HUES6 (cell line): Measurements from ENCODE around the gene MINAR2.

Experiments used
- H3K27ac ChIP-seq: 2 replicates; pipeline ENCODE4 v1.7.0; 2013; ENCODE audit warnings: low read depth, mild to moderate bottlenecking, low read length, inconsistent platforms
- H3K27me3 ChIP-seq: 2 replicates; pipeline ENCODE4 v1.6.1; 2013; ENCODE audit warnings: low read length; ENCODE audit not compliant: control insufficient read depth, insufficient read depth
- H3K36me3 ChIP-seq: 2 replicates; pipeline ENCODE4 v1.6.1; 2013; ENCODE audit warnings: low read length; ENCODE audit not compliant: control insufficient read depth, insufficient read depth
- H3K4me1 ChIP-seq: 2 replicates; pipeline ENCODE4 v1.6.1; 2013; ENCODE audit warnings: low read length; ENCODE audit not compliant: control insufficient read depth, insufficient read depth
- H3K4me3 ChIP-seq: 2 replicates; pipeline ENCODE4 v1.5.1; 2013; ENCODE audit warnings: low read depth, low read length
- H3K9ac ChIP-seq: one replicate; pipeline ENCODE4 v1.6.1; 2013; ENCODE audit warnings: mild to moderate bottlenecking, low read length
- H3K9me3 ChIP-seq: 2 replicates; pipeline ENCODE4 v1.6.1; 2013; ENCODE audit warnings: low read depth, low read length; ENCODE audit not compliant: control insufficient read depth, insufficient read depth

The MINAR2 gene

DNA sequence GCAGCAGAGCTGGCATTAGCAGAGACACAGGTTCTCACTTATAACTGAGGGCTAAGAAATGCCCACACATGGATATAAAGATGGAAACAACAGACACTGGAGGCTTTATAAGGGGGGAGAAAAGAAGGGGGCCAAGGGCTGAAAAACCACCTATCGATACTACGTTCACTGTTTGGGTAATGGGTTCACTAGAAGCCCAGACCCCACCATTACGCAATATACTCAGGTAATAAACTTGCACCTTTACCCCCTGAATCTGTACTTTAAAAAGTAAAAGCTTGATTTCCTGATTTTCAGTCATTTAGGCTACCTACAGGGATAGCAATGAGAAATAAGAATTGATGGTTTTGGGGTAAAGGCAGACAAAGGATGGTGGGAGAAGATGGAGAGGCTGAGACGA lies 1.9 kb upstream of the MINAR2 start:
- H3K4me1 ChIP-seq = peaks cover 7% of the 10 kb centered on the region; the same call in 1 of the 2 replicates
- no peak overlapping the region for H3K27ac ChIP-seq
- H3K9me3 ChIP-seq = no peaks in the 10 kb centered on the region
- no peak overlapping the region for H3K9ac ChIP-seq
- H3K4me3 ChIP-seq = no peak overlapping the region
- H3K36me3 ChIP-seq = no peaks in the 10 kb centered on the region
- no peaks in the 10 kb centered on the region for H3K27me3 ChIP-seq

DNA sequence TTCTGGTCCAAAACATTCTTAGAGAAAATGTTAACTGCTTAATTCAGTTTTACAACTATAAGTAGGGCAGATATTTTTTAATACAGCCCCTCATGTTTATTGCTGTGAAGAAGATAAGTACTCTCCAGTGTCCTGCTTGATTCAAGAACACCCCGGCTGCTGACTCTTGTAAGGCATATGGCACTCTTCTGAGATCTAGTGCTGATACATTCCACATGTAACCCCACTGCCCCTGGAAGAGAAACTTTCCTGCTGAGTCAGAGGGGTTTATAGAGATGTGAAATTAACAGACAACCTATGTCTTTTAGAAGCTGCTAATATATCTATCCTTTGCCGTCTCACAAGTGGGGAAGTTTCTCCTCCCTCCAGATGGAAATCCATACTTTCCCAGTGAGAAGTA lies 1.0 kb upstream of the MINAR2 start:
- Histone ChIP-seq H3K36me3 (no peaks in the 10 kb centered on the region), H3K4me3 (no peak overlapping the region), H3K9me3 (no peaks in the 10 kb centered on the region), H3K27me3 (no peaks in the 10 kb centered on the region), H3K9ac (no peak overlapping the region), H3K27ac (no peak overlapping the region), H3K4me1 (peaks cover 5% of the 10 kb centered on the region; the same call in 1 of the 2 replicates)

DNA sequence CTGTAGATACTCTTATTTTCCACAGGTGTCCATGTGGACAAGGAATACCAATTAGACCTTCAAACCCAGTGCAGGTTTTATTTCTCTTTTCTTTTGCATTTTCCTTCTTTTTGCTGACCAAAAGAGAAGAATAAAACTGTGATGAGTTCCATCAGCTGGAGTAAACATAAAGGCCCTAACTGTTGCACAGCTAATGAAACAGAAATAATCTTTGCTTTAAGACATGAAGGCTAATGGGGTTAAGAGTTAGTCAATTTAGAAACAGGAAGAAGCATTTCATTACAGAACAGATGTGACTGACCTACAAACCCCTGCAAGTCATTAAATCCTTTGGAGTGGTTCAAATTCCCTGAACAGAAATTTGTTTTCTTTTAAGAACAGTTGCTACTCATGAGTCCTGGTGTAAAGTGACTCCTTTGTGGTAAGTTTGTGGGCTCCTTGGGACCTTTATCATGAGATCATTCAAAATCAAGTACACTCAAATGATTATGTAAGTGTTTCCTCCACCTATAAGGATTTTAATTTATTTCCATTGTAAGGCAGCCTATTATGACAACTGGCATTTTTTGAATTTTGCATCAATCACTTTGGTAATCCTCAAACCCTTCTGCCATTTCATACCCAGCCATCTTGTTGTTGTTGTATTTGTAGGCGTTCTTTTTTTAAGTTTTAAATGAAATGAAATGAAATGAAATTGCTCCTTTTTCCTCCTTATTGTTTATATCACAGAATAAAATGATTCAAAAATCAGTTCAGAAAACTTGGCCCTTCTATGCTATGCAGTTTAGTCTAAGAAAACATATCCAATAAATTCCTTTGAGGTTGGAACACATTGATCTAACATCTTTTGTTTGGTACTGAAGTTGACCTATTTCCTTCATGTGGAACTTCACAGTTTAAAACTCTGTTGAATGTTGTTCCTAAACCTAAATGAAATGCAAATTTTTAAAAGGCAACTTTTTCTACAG lies 1.3 kb downstream of the MINAR2 start:
- H3K9ac ChIP-seq = no peak overlapping the region
- H3K27me3 ChIP-seq = no peaks in the 10 kb centered on the region
- no peak overlapping the region for H3K27ac ChIP-seq
- no peaks in the 10 kb centered on the region for H3K9me3 ChIP-seq
- no peaks in the 10 kb centered on the region for H3K36me3 ChIP-seq
- H3K4me3 ChIP-seq = no peak overlapping the region
- H3K4me1 ChIP-seq = no peaks in the 10 kb centered on the region

DNA sequence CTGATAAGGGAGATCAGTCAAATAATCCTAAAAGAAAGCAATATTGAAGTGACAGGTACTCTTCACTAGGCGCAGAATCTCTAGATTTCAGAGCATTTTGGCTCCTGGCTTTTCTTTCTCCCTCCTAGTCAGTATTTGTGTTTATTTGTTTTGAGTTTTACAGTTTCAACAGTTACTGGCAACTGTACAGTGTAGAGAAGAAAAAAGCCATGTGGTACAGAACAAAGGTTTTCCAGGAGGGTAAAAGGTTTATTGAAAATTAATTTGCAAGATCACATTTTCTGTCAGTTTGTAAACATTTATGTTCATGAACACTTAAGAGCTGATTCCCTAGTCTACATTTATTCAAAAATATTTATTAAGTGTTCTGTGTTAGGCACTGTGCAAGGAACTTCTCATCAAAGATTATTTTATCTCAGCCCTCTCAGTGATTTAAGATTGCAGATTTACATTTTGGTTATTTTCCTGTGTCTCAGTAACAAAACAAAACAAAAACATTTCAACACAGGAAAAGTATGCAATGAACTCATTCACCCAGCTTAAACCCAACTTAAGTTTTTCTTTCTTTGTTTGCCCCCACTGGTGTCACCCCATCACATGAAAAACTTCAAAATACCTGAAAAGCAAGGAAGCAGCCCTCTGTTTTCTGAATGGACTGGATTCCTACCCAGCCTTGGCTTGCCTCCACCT lies 12.9 kb downstream of the MINAR2 start:
- Histone ChIP-seq H3K27ac (no peak overlapping the region), H3K9me3 (no peaks in the 10 kb centered on the region), H3K36me3 (no peaks in the 10 kb centered on the region), H3K4me3 (no peak overlapping the region), H3K4me1 (peaks cover 3% of the 10 kb centered on the region; the same call in 1 of the 2 replicates), H3K9ac (no peak overlapping the region), H3K27me3 (no peaks in the 10 kb centered on the region)

DNA sequence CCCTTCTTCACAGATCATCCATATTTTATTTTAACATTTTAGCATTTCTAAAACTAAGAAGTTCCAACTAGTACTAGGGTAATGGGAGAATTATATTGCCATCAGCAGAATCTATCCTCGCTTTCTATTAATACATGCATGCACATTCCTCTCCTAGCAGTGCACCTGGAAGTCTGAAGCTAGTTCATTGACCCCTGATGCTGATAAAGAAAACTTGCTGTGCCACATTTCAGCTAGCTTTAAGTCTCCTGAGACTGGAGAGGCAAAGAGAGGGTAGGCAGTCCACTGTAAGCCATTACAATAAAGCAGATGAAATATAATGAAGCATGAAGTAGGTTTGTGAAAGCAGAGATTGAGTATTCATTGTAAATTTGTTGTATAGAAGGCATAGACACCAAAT lies 15.8 kb downstream of the MINAR2 start:
- no peak overlapping the region for H3K9ac ChIP-seq

DNA sequence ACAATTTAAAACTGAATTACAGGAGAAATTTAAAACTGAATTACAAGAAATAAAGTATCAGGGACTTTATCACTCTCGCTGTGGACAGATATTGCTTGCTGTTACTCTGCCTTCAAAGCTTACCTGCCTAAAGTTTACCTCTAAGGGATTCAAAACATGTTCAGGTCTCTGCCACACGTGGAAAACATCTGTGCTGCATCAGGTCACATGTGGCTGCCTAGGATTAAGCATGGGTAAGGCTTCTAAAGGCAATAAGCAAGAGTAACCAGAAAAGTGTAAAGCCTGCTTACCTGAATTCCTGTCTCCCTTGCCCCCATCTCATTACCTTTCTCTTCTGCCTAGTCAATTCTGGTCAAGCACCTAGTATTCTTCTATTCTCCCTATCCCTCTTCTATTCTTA lies 18.9 kb downstream of the MINAR2 start:
- H3K27ac ChIP-seq = no peak overlapping the region
- no peaks in the 10 kb centered on the region for H3K27me3 ChIP-seq
- no peak overlapping the region for H3K4me3 ChIP-seq

More for the DNA sequence above, 15.8 kb downstream of the MINAR2 start:
- Histone ChIP-seq H3K27ac (no peak overlapping the region), H3K4me3 (no peak overlapping the region), H3K36me3 (no peaks in the 10 kb centered on the region), H3K9me3 (no peaks in the 10 kb centered on the region), H3K27me3 (no peaks in the 10 kb centered on the region), H3K4me1 (peaks cover 6% of the 10 kb centered on the region)

DNA sequence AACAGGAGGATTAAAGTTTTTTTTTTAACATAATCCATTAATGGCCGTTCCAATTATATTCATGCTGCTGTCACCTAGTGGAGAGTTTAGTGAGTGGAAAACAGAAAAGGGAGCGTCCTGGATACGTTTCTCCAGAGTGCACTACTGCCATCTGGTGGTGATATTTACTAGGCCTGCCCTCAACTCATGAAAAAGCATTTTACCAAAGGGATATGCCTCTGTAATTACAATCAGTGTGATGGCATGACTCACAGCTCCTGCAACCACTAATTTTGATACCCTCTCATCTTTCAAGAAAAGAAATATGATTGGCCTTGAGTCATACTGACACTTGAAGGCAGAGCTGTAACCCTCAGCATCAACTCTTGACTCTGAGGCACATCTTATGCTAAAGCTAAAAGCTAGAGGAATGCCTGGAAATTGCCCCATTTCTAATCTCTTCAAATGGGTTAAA lies 20.1 kb downstream of the MINAR2 start:
- Histone ChIP-seq H3K4me3 (no peak overlapping the region), H3K9me3 (no peaks in the 10 kb centered on the region), H3K9ac (no peak overlapping the region), H3K36me3 (no peaks in the 10 kb centered on the region), H3K27me3 (no peaks in the 10 kb centered on the region), H3K4me1 (peaks cover 10% of the 10 kb centered on the region; the same call in 1 of the 2 replicates), H3K27ac (no peak overlapping the region)

More for the DNA sequence above, 18.9 kb downstream of the MINAR2 start:
- H3K36me3 ChIP-seq = no peaks in the 10 kb centered on the region
- peaks cover 10% of the 10 kb centered on the region for H3K4me1 ChIP-seq
- no peaks in the 10 kb centered on the region for H3K9me3 ChIP-seq
- no peak overlapping the region for H3K9ac ChIP-seq

DNA sequence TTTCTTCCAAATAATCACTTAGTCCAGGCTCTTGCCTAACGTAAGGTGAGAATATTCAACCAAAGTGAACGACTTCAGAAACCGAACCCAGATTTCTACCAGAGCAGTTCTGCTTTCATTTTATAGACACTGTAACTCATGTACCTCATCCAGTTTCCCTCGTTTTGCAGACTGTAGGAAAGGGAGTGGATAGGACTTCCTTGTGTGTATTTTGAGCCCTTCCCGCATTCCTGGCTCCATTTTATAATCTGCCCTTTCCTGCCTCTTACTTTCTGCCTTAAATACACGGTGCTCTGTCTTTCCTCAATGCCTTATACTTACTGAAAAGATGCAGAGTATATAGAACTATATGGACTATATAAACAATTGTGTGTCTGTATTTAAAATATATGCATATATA lies 20.8 kb downstream of the MINAR2 start:
- Histone ChIP-seq H3K27me3 (no peaks in the 10 kb centered on the region), H3K36me3 (no peaks in the 10 kb centered on the region), H3K4me1 (peaks cover 10% of the 10 kb centered on the region; the same call in 1 of the 2 replicates), H3K27ac (no peak overlapping the region), H3K4me3 (no peak overlapping the region), H3K9me3 (no peaks in the 10 kb centered on the region), H3K9ac (no peak overlapping the region)

DNA sequence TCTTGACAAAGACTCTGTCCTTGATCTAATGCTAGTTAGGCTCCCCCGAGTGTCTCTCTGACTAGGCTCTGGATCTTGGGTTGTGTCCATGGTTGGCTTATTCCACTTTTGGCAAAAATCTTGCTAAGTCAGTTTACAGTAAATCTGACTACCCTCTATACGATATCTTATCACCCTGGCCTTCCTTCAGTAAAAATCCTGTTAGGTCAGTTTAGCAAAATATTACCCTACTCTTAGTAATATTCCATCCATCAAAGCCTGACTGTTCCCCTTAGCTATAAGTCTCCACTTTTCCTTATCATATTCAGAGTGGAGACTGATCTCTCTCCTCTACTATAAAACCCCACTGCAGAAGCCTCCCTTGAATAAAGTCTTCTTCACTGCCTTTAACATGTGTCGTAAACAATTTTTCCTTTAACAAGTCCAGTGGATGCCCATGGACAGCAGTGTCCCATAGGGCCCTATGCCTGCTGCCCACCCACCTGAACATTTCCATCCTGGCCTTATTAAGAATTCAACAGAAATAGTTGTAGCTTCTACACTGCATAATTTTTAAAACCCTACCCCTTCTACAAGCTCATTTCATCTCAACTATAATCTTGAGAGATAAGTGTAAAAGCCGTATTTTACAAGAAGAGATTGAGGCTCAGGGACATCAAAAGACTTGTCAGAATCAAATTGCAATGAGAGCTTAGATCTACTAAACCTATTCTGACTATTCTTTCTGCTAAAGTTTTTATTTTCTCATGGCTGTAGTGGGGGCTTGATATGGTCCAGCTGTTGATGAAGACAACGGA lies 22.3 kb downstream of the MINAR2 start:
- Histone ChIP-seq H3K9me3 (no peaks in the 10 kb centered on the region), H3K9ac (no peak overlapping the region), H3K27ac (no peak overlapping the region), H3K27me3 (no peaks in the 10 kb centered on the region), H3K4me1 (peaks cover 10% of the 10 kb centered on the region; the same call in 1 of the 2 replicates), H3K4me3 (no peak overlapping the region), H3K36me3 (no peaks in the 10 kb centered on the region)

DNA sequence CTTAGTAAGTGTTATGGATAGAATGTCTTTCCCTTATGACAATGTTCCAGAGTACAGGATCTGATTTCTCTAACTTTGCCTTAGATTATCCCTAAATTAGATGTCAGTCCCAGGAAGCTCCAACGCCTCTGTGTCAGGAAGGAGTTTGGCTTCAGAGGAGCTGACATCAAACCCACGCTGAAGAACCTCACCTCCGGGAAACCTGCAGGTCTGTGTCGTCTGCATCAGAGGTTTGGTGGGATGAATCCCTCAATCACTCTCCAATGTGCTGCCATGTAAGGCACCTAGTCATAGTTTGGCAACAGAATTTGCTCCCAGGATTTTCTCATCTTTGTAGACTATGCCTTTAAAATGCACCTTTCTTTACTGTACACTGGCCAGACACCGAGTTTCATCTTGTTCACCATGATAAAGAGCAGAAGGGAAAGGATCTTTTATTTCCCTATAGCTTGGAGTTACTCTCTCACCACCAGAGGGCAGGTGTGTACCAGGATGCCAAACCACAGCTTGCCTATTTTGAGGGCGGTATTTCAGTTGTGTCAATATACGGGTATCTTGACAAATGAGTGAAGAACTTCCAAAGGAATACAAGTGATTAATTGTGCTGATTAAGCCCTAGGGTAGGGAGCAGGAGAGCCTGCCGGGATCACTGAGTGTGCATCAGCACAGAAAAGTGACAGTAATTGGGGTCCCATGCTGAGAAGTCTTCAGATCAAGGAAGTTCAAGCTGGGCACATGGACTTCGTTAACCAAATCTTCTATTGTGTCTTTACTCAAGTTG lies 23.4 kb downstream of the MINAR2 start:
- H3K36me3 ChIP-seq = no peaks in the 10 kb centered on the region
- no peaks in the 10 kb centered on the region for H3K27me3 ChIP-seq
- H3K4me1 ChIP-seq = peaks cover 10% of the 10 kb centered on the region; the same call in 1 of the 2 replicates
- H3K9ac ChIP-seq = no peak overlapping the region
- no peak overlapping the region for H3K27ac ChIP-seq
- no peaks in the 10 kb centered on the region for H3K9me3 ChIP-seq
- no peak overlapping the region for H3K4me3 ChIP-seq
